HEK293 (cell line): ENCODE data around the gene FSCN2.

Source experiments
- BCL11B ChIP-seq: fragments of 450-650 bp; formaldehyde crosslinking; IDR thresholded peaks from 2 replicates; pipeline ENCODE4 v1.5.1; 2016; ENCODE audit warnings: low read depth, missing biosample characterization, missing genetic modification characterization
- EGR2 ChIP-seq: fragments of 450-650 bp; formaldehyde crosslinking; IDR thresholded peaks from 2 replicates; pipeline ENCODE4 v1.5.1; 2016; ENCODE audit warnings: low read depth, missing biosample characterization, missing genetic modification characterization
- KLF8 ChIP-seq: fragments of 450-650 bp; formaldehyde crosslinking; IDR thresholded peaks from 2 replicates; pipeline ENCODE4 v1.5.1; 2016; ENCODE audit warnings: missing biosample characterization, missing genetic modification characterization
- SP3 ChIP-seq: fragments of 450-650 bp; formaldehyde crosslinking; IDR thresholded peaks from 2 replicates; pipeline ENCODE4 v1.5.1; 2016; ENCODE audit warnings: missing biosample characterization, missing genetic modification characterization
- YY2 ChIP-seq: fragments of 450-650 bp; formaldehyde crosslinking; IDR thresholded peaks from 2 replicates; pipeline ENCODE4 v1.5.1; 2016; ENCODE audit warnings: missing biosample characterization, missing genetic modification characterization
- ZBTB48 ChIP-seq: fragments of 450-650 bp; formaldehyde crosslinking; IDR thresholded peaks from 2 replicates; pipeline ENCODE4 v1.5.1; 2016; ENCODE audit warnings: missing biosample characterization, missing genetic modification characterization
- ZBTB8A ChIP-seq: fragments of 450-650 bp; formaldehyde crosslinking; IDR thresholded peaks from 2 replicates; pipeline ENCODE4 v1.5.1; 2016; ENCODE audit warnings: missing biosample characterization, missing genetic modification characterization
- ZFHX2 ChIP-seq: fragments of 450-650 bp; formaldehyde crosslinking; conservative IDR thresholded peaks from 2 replicates; pipeline ENCODE4 v1.5.1; 2016; ENCODE audit warnings: missing biosample characterization, missing genetic modification characterization
- ZFP3 ChIP-seq: fragments of 450-650 bp; formaldehyde crosslinking; IDR thresholded peaks from 2 replicates; pipeline ENCODE4 v1.5.1; 2016; ENCODE audit warnings: low read depth, missing biosample characterization, missing genetic modification characterization
- ZFP37 ChIP-seq: fragments of 450-650 bp; formaldehyde crosslinking; IDR thresholded peaks from 2 replicates; pipeline ENCODE4 v1.5.1; 2016; ENCODE audit warnings: missing biosample characterization, missing genetic modification characterization
- ZIC2 ChIP-seq: fragments of 450-650 bp; formaldehyde crosslinking; IDR thresholded peaks from 2 replicates; pipeline ENCODE4 v1.5.1; 2016; ENCODE audit warnings: missing biosample characterization, missing genetic modification characterization
- ZNF114 ChIP-seq: fragments of 450-650 bp; formaldehyde crosslinking; IDR thresholded peaks from 2 replicates; pipeline ENCODE4 v1.5.0; 2017; ENCODE audit warnings: missing biosample characterization, missing genetic modification characterization
- ZNF157 ChIP-seq: fragments of 450-650 bp; formaldehyde crosslinking; IDR thresholded peaks from 2 replicates; pipeline ENCODE4 v1.5.1; 2016; ENCODE audit warnings: missing biosample characterization, missing genetic modification characterization
- ZNF169 ChIP-seq: fragments of 450-650 bp; formaldehyde crosslinking; IDR thresholded peaks from 2 replicates; pipeline ENCODE4 v1.5.1; 2016; ENCODE audit warnings: missing biosample characterization, missing genetic modification characterization
- ZNF174 ChIP-seq: fragments of 450-650 bp; formaldehyde crosslinking; IDR thresholded peaks from 2 replicates; pipeline ENCODE4 v1.5.0; 2017; ENCODE audit warnings: missing biosample characterization, mild to moderate bottlenecking, missing genetic modification characterization
- ZNF266 ChIP-seq: fragments of 450-650 bp; formaldehyde crosslinking; IDR thresholded peaks from 2 replicates; pipeline ENCODE4 v1.5.1; 2016; ENCODE audit warnings: missing biosample characterization, missing genetic modification characterization, low read depth
- ZNF416 ChIP-seq: fragments of 450-650 bp; formaldehyde crosslinking; IDR thresholded peaks from 2 replicates; pipeline ENCODE4 v1.5.1; 2016; ENCODE audit warnings: missing biosample characterization, missing genetic modification characterization
- ZNF423 ChIP-seq: fragments of 450-650 bp; formaldehyde crosslinking; IDR thresholded peaks from 2 replicates; pipeline ENCODE4 v1.5.1; 2016; ENCODE audit warnings: missing biosample characterization, missing genetic modification characterization
- ZNF473 ChIP-seq: fragments of 450-650 bp; formaldehyde crosslinking; IDR thresholded peaks from 2 replicates; pipeline ENCODE4 v1.5.1; 2017; ENCODE audit warnings: missing biosample characterization, missing genetic modification characterization
- ZNF501 ChIP-seq: fragments of 450-650 bp; formaldehyde crosslinking; IDR thresholded peaks from 2 replicates; pipeline ENCODE4 v1.5.1; 2016; ENCODE audit warnings: missing biosample characterization, missing genetic modification characterization
- ZNF529 ChIP-seq: fragments of 450-650 bp; formaldehyde crosslinking; IDR thresholded peaks from 2 replicates; pipeline ENCODE4 v1.5.1; 2017; ENCODE audit warnings: missing genetic modification characterization, missing biosample characterization; ENCODE audit not compliant: insufficient replicate concordance
- ZNF600 ChIP-seq: fragments of 450-650 bp; formaldehyde crosslinking; IDR thresholded peaks from 2 replicates; pipeline ENCODE4 v1.5.1; 2016; ENCODE audit warnings: missing biosample characterization, missing genetic modification characterization
- ZNF623 ChIP-seq: fragments of 450-650 bp; formaldehyde crosslinking; IDR thresholded peaks from 2 replicates; pipeline ENCODE4 v1.5.1; 2016; ENCODE audit warnings: missing biosample characterization, missing genetic modification characterization
- ZXDB ChIP-seq: fragments of 450-650 bp; formaldehyde crosslinking; IDR thresholded peaks from 2 replicates; pipeline ENCODE4 v1.5.1; 2016; ENCODE audit warnings: missing biosample characterization, missing genetic modification characterization
- TF ChIP-seq, protein P1 (sequence below): fragments of 450-650 bp; formaldehyde crosslinking; IDR thresholded peaks from 2 replicates; pipeline ENCODE4 v1.5.1; 2016; ENCODE audit warnings: missing biosample characterization, missing genetic modification characterization
- TF ChIP-seq, protein P2 (sequence below): fragments of 450-650 bp; formaldehyde crosslinking; optimal IDR thresholded peaks from 2 replicates; pipeline ENCODE3; 2016; ENCODE audit warnings: missing biosample characterization, mild to moderate bottlenecking, missing genetic modification characterization
- TF ChIP-seq, protein P3 (sequence below): fragments of 450-650 bp; formaldehyde crosslinking; IDR thresholded peaks from 2 replicates; pipeline ENCODE4 v1.5.1; 2016; ENCODE audit warnings: missing biosample characterization, missing genetic modification characterization

FSCN2 gene

DNA sequence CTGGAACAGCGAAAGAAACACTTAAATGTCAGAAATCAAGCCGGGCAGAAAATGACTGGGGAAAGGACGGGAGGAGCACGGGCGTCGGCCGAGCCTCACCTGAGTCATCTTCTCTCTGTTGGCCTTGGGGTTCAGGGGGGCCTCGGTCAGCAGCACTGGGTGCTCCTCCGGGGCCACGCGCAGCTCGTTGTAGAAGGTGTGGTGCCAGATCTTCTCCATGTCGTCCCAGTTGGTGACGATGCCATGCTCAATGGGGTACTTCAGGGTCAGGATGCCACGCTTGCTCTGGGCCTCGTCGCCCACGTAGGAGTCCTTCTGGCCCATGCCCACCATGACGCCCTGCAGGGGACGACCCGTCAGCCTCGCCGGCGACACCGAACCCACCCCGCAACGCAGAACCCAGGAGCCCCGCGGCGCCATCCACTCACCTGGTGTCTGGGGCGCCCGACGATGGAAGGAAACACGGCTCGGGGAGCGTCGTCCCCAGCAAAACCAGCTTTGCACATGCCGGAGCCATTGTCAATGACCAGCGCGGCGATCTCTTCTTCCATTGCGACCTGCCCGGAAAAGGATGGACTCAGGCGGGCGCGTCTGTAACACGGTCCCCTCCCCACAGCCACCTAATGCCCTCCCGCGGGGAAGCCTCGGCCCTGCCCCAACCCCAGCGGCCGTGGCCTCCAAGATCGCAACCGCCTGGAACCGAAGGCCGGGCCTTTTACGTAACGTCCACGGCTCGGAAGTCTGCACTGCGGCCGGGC is 16.2 kb upstream of the FSCN2 start (continued):
- peak; percentile 36; the same call in 1 of the 2 replicates for TF ChIP-seq ZBTB8A (tag by site-specific recombination)
- TF ChIP-seq ZBTB48: 0 out of 2 replicates have a peak, but pooled peaks have one; percentile 20
- peak; percentile 4; the same call in 1 of the 2 replicates for TF ChIP-seq ZNF623 (tag by site-specific recombination)
- TF ChIP-seq ZFP3 (tag by site-specific recombination): peak; percentile 80
- TF ChIP-seq, protein P1, sequence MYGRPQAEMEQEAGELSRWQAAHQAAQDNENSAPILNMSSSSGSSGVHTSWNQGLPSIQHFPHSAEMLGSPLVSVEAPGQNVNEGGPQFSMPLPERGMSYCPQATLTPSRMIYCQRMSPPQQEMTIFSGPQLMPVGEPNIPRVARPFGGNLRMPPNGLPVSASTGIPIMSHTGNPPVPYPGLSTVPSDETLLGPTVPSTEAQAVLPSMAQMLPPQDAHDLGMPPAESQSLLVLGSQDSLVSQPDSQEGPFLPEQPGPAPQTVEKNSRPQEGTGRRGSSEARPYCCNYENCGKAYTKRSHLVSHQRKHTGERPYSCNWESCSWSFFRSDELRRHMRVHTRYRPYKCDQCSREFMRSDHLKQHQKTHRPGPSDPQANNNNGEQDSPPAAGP: peak; percentile 8; the same call in 1 of the 2 replicates
- peak; percentile 68 for TF ChIP-seq YY2
- TF ChIP-seq ZNF266 (tag by site-specific recombination): peak; percentile 8; the same call in 1 of the 2 replicates
- TF ChIP-seq ZXDB: no peak
- 0 out of 2 replicates have a peak, but pooled peaks have one; percentile 76 for TF ChIP-seq ZNF473 (tag by site-specific recombination)
- TF ChIP-seq, protein P2, sequence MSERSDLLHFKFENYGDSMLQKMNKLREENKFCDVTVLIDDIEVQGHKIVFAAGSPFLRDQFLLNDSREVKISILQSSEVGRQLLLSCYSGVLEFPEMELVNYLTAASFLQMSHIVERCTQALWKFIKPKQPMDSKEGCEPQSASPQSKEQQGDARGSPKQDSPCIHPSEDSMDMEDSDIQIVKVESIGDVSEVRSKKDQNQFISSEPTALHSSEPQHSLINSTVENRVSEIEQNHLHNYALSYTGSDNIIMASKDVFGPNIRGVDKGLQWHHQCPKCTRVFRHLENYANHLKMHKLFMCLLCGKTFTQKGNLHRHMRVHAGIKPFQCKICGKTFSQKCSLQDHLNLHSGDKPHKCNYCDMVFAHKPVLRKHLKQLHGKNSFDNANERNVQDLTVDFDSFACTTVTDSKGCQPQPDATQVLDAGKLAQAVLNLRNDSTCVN (tag by site-specific recombination): peak; percentile 33
- no peak for TF ChIP-seq ZNF157 (tag by site-specific recombination)
- TF ChIP-seq ZNF169: no peak
- peak; percentile 42; the same call in 1 of the 2 replicates for TF ChIP-seq ZNF600 (tag by site-specific recombination)
- peak; percentile 56 for TF ChIP-seq ZFHX2 (tag by site-specific recombination)
- TF ChIP-seq ZNF423 (tag by site-specific recombination): peak; percentile 47; the same call in 1 of the 2 replicates
- TF ChIP-seq ZNF114 (tag by site-specific recombination): no peak
- no peak for TF ChIP-seq ZNF529 (tag by site-specific recombination)
- TF ChIP-seq EGR2 (tag by site-specific recombination): peak; percentile 32; the same call in 1 of the 2 replicates
- peak; percentile 78 for TF ChIP-seq ZIC2 (tag by site-specific recombination)
- TF ChIP-seq, protein P3, sequence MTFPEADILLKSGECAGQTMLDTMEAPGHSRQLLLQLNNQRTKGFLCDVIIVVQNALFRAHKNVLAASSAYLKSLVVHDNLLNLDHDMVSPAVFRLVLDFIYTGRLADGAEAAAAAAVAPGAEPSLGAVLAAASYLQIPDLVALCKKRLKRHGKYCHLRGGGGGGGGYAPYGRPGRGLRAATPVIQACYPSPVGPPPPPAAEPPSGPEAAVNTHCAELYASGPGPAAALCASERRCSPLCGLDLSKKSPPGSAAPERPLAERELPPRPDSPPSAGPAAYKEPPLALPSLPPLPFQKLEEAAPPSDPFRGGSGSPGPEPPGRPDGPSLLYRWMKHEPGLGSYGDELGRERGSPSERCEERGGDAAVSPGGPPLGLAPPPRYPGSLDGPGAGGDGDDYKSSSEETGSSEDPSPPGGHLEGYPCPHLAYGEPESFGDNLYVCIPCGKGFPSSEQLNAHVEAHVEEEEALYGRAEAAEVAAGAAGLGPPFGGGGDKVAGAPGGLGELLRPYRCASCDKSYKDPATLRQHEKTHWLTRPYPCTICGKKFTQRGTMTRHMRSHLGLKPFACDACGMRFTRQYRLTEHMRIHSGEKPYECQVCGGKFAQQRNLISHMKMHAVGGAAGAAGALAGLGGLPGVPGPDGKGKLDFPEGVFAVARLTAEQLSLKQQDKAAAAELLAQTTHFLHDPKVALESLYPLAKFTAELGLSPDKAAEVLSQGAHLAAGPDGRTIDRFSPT: peak; percentile 46
- TF ChIP-seq ZNF416: 0 out of 2 replicates have a peak, but pooled peaks have one; percentile 5
- 0 out of 2 replicates have a peak, but pooled peaks have one; percentile 41 for TF ChIP-seq KLF8 (tag by site-specific recombination)
- TF ChIP-seq BCL11B: peak; percentile 72; the same call in 1 of the 2 replicates
- TF ChIP-seq ZNF174 (tag by site-specific recombination): no peak
- peak; percentile 81; the same call in 1 of the 2 replicates for TF ChIP-seq ZFP37 (tag by site-specific recombination)
- TF ChIP-seq SP3: 0 out of 2 replicates have a peak, but pooled peaks have one; percentile 46
- peak; percentile 72 for TF ChIP-seq ZNF501 (tag by site-specific recombination)
